Heart left ventricle (tissue), 16 donors: ENCODE data around the gene NHSL2. TPM values are rescaled to one million over a fixed set of nuclear protein-coding genes. Genes with fewer than 3 reads are reported as not detected.

Experiments
- ATAC-seq, 4 donors: fragments of 200-7000 bp; cut with Tn5 transposase; one replicate each; pipeline ENCODE4 v1.9.1; 2020 to 2022; ENCODE audit warnings: moderate library complexity in 4 of 4, mild to moderate bottlenecking in 3 of 4, moderate number of reproducible peaks in 1 of 4
- DNase-seq, 5 donors: peaks; one replicate each; pipeline ENCODE4 v3.0.0-alpha.2; 2020
- H3K27ac ChIP-seq, 12 donors: fragments of 200-600 bp; sonication (generic) in 4 of 12; one replicate each; pipeline versions ENCODE4 v1.5.0 to v1.8.0; 2016 to 2022; ENCODE audit warnings: mild to moderate bottlenecking in 2 of 12
- H3K27me3 ChIP-seq, 9 donors: fragments of 200-600 bp; sonication (generic) in 2 of 9; one replicate each; pipeline versions ENCODE4 v1.5.1 to v1.8.0; 2016 to 2022; ENCODE audit warnings: mild to moderate bottlenecking in 3 of 9
- H3K36me3 ChIP-seq, 9 donors: fragments of 200-600 bp; sonication (generic) in 2 of 9; one replicate each; pipeline versions ENCODE4 v1.5.0 to v1.8.0; 2018 to 2022; ENCODE audit warnings: mild to moderate bottlenecking in 2 of 9
- H3K4me1 ChIP-seq, 12 donors: fragments of 200-600 bp; sonication (generic) in 4 of 12; one replicate each; pipeline versions ENCODE4 v1.5.0 to v1.8.0; 2016 to 2022; ENCODE audit warnings: mild to moderate bottlenecking in 3 of 12
- H3K4me3 ChIP-seq, 12 donors: fragments of 200-600 bp; sonication (generic) in 4 of 12; one replicate each; pipeline versions ENCODE4 v1.5.0 to v1.8.0; 2017 to 2022; ENCODE audit warnings: mild to moderate bottlenecking in 9 of 12, moderate library complexity in 4 of 12
- H3K9me3 ChIP-seq, 12 donors: fragments of 200-600 bp; sonication (generic) in 4 of 12; one replicate each; pipeline versions ENCODE4 v1.5.0 to v1.8.0; 2016 to 2022; ENCODE audit warnings: mild to moderate bottlenecking in 1 of 12
- CTCF ChIP-seq, 12 donors: fragments of 200-600 bp; sonication (generic) in 4 of 12; IDR thresholded peaks; one replicate each; pipeline versions ENCODE4 v1.5.0 to v1.8.0; 2018 to 2022; ENCODE audit warnings: antibody characterized with exemption in 12 of 12, mild to moderate bottlenecking in 5 of 12
- POLR2A ChIP-seq, 2 donors: fragments of 450-650 bp; IDR thresholded peaks; one replicate each; pipeline ENCODE4 v1.6.1; 2017; ENCODE audit warnings: antibody characterized with exemption in 2 of 2, mild to moderate bottlenecking in 2 of 2, moderate library complexity in 2 of 2
- WGBS, 4 donors: extraction: QIAGEN DNeasy Blood & Tissue Kit in 2 of 4; methylation state at CpG; one replicate each; pipeline versions ENCODE4 v1.1.5 to v1.1.7; 2013 to 2018; 5-methylcytosine and 5-hydroxymethylcytosine counted together
- intact Hi-C, 10 donors: fragments of 100-400 bp; cut with DNase I; formaldehyde crosslinking; loops; one replicate each; pipeline versions ENCODE4 v1.11.1 to v1.14.2; 2022
- polyA plus RNA-seq, 2 donors: library from polyadenylated mRNA; stranded (reverse); fragments of 200-250 nt; gene quantifications; one replicate each; pipeline ENCODE4 v1.2.3, GENCODE V29; 2013
- total RNA-seq, 9 donors: library from RNA; depleted of rRNA in 2 of 9; stranded (reverse); fragments of >200 nt in 2 of 9; fragmentation: NEBNext Ultra II Directional in 3 of 9; extraction: Animal tissue kit (Norgen Biotek cat#: 25700) in 3 of 9; gene quantifications; one replicate each; pipeline versions ENCODE4 v1.1.0 to v1.2.4, GENCODE V29; 2016 to 2023
- donor health status: ischemic (EF 13 %, LVEDD 7.1; RV severe dilation, severe dysfunction).
- donor health status: healthy with polysubstance abuse.
- donor health status: DM: no; HTN: yes; CAD: no.
- donor health status: DM: no; HTN: no; CAD: no.
- donor health status: ischemic (EF 25% LVEDD 6.9; RV normal size, moderate dysfunction).
- donor health status: ischemic (EF 25% LVEDD 5.7; RV mildly dilated, moderate dysfunction).
- donor health status: healthy.
- donor health status: DM: yes; HTN: yes; CAD: no.
- donor health status: ischemic (EF 35%, LVEDD 5.7; RV mildly dilated, moderate dysfunction).
- donor health status: nonischemic (EF 11% LVEDD 7.7; RV severe dilation, severe dysfunction).
- donor health status: DM: yes; HTN: yes; CAD: no.
- donor health status: PGD.
- donor health status: ischemic (EF 29% LVEDD 5.4; RV normal size, mild dysfunction).
- donor health status: nonischemic (EF 23%, LVEDD 6.1; RV moderate dilation, normal function).

The NHSL2 gene
- total and polyA plus RNA-seq, 11 donors, result 1.8 to 14.0 (median 5.8) TPM

DNA sequence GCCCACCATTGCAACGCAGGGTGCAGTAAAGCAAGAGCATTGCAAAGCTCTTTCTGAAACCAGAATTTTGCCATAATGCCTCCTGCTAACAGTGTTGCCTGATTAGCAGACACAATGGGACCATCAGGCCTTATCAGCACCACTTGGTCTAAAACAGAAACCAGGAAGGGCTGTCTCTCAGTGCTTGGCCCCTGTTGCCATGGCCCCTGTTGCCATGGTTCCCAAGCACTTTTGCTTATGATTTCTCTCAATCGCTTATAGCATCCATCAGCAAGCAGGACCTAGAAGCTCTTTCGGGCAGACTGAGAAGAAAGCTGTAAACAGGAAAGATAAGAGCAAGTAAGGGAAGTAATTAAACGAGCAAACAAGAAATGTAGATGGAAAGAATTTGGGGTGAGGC lies 184.2 kb downstream of the NHSL2 start:
- no peaks in the 10 kb centered on the region for H3K36me3 ChIP-seq
- no peak overlapping the region for H3K4me3 ChIP-seq
- TF ChIP-seq POLR2A (IDR thresholded peaks at IDR 0.05) (no peak), CTCF (IDR thresholded peaks at IDR 0.05) (no peak)
- H3K27ac ChIP-seq, result peak overlapping the region in 1 of 12 donors; percentile 29
- peak in 3 of 4 donors; percentile 67 to 88 (median 87) for ATAC-seq
- peaks cover 0 to 5% (median 0%) of the 10 kb centered on the region in 12 donors for H3K9me3 ChIP-seq
- WGBS, 4 donors, result 15 to 41% (median 25%) methylated on average over 4 of the region's 4 CpGs
- H3K4me1 ChIP-seq, result peaks cover 0 to 23% (median 6%) of the 10 kb centered on the region in 12 donors
- H3K27me3 ChIP-seq, result peaks cover 0 to 14% (median 0%) of the 10 kb centered on the region in 9 donors
- intact Hi-C loops, result no loop called here
- peak; percentile 51 to 64 (median 59) for DNase-seq

DNA sequence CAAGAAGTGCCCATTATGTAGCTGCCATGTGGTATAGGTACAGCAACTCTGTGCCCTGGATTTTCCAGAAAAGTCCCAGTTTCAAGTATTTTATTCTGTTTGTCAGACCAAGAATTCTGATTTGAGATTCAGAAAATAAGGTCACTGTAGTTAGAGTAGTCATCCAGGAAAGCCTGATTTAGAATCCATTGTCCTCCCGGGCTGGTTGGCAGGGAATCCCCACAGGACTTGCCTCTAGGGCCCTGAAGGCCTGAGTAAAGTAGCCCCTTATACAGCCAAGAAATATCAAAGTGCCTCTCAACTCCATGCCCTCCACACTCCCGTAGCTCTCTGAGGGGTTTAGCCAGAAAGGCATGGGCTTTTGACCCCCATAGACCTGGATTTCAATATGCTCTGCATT lies 184.7 kb downstream of the NHSL2 start:
- peak in 1 of 4 donors; percentile 28 for ATAC-seq
- Histone ChIP-seq H3K36me3 (no peaks in the 10 kb centered on the region), H3K9me3 (peaks cover 0 to 1% (median 0%) of the 10 kb centered on the region in 12 donors), H3K27me3 (peaks cover 0 to 14% (median 0%) of the 10 kb centered on the region in 9 donors), H3K27ac (peak overlapping the region in 1 of 12 donors; percentile 29), H3K4me1 (peaks cover 0 to 28% (median 6%) of the 10 kb centered on the region in 12 donors), H3K4me3 (no peak overlapping the region)
- 21 to 48% (median 42%) methylated on average over 2 of the region's 2 CpGs for WGBS, 4 donors
- TF ChIP-seq CTCF (IDR thresholded peaks at IDR 0.05) (no peak), POLR2A (IDR thresholded peaks at IDR 0.05) (no peak)
- no peak for DNase-seq
- intact Hi-C loops, result no loop called here

DNA sequence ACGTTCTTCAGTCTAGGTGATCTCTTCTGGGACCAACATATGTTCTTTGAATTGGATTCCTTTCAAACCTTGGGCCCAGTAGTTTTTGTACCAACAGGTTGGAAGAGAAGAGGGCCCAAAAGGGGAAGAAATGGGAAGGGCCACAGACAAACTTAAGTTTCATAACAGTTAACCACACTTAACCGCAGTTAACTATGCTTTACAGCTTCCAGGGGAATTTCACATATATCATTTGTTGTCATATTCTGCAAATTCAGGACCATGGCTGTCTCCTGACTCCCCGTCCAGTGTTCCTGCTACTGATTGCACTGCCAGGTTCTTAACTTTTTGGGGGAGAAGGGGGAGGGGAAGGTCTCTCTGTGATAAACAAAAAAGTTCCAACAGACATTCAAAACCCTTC lies 186.5 kb downstream of the NHSL2 start:
- Histone ChIP-seq H3K9me3 (no peaks in the 10 kb centered on the region), H3K27me3 (peaks cover 0 to 20% (median 0%) of the 10 kb centered on the region in 9 donors), H3K4me1 (peaks cover 0 to 43% (median 8%) of the 10 kb centered on the region in 12 donors), H3K4me3 (no peak overlapping the region), H3K27ac (no peak overlapping the region), H3K36me3 (no peaks in the 10 kb centered on the region)
- 60 to 90% (median 71%) methylated on average over 3 of the region's 3 CpGs for WGBS, 4 donors
- intact Hi-C loops, result no loop called here
- TF ChIP-seq CTCF (IDR thresholded peaks at IDR 0.05) (no peak), POLR2A (IDR thresholded peaks at IDR 0.05) (no peak)
- DNase-seq, result no peak
- no peak for ATAC-seq

DNA sequence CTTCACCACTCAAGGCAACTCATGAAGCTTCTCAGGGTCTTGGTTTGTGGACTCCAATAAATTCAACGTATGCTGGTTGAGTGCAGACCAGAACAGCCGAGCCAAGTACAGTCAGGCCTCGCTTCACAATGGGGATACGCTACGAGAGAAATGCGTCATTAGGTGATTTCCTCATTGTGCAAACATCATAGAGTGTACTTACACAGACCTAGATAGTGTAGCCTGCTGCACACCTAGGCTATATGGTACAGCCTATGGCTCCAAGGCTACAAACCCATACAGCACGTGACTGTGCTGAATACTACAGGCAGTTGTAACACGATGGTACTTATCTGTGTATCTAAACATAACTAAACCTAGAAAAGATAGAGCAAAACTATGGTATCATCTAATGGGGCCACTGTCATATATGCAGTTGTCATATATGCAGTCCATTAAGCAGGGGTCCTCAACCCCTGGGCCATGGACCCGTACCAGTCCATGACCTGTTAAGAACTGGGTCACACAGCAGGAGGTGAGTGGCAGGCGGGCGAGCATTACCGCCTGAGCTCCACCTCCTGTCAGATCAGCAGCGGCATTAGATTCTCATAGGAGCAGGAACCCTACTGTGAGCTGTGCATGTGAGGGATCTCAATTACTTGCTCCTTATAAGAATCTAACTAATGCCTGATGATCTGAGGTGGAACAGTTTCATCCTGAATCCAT lies 189.6 kb downstream of the NHSL2 start:
- H3K27ac ChIP-seq, result peak overlapping the region in 1 of 12 donors; percentile 43
- no peak for ATAC-seq
- no peaks in the 10 kb centered on the region for H3K9me3 ChIP-seq
- H3K4me1 ChIP-seq, result peaks cover 0 to 40% (median 1%) of the 10 kb centered on the region in 12 donors
- TF ChIP-seq POLR2A (IDR thresholded peaks at IDR 0.05) (no peak), CTCF (IDR thresholded peaks at IDR 0.05) (no peak)
- H3K4me3 ChIP-seq, result no peak overlapping the region
- intact Hi-C loops, result no loop called here
- DNase-seq, result no peak
- WGBS, 4 donors, result 85 to 90% (median 88%) methylated on average over 12 to 13 of the region's 13 CpGs
- H3K27me3 ChIP-seq, result peaks cover 0 to 32% (median 0%) of the 10 kb centered on the region in 9 donors
- H3K36me3 ChIP-seq, result no peaks in the 10 kb centered on the region
